SK-N-SH (cell line): ENCODE results near the gene DOCK4. TPM values are rescaled to one million over a fixed set of nuclear protein-coding genes. Genes with fewer than 3 reads are reported as not detected.

Experiments used
- CTCF ChIA-PET: fragments of 300-600, 350-600 bp; formaldehyde crosslinking; extraction: SDS; loops from one replicate; lab custom pipeline; 2021; lab: Yijun Ruan, JAX
- POLR2A ChIA-PET: fragments of 350-600 bp; sonication (Branson Sonifier 250); formaldehyde crosslinking; extraction: SDS; loops from one replicate; lab custom pipeline; 2020; ENCODE audit warnings: antibody characterized with exemption, inconsistent platforms; lab: Yijun Ruan, JAX
- DNase-seq: peaks from one replicate; pipeline ENCODE4 v3.0.0; 2012
- H2AFZ ChIP-seq: fragments of 200-600 bp; sonication (generic); 2 replicates; pipeline ENCODE4 v1.8.1; 2016; ENCODE audit warnings: antibody characterized with exemption, mild to moderate bottlenecking, low read depth
- H3F3A ChIP-seq: fragments of 200-600 bp; sonication (generic); replicated peaks from 2 replicates; pipeline ENCODE3; 2016; ENCODE audit warnings: antibody characterized with exemption, mild to moderate bottlenecking; ENCODE audit not compliant: insufficient read depth
- H3K27ac ChIP-seq, 2 experiments: fragments of 200-500 bp in 1 of 2; fragments of 200-600 bp in 1 of 2; sonication (Bioruptor generic) in 1 of 2; sonication (generic), shearing (Covaris generic) in 1 of 2; 2 replicates each; pipeline versions ENCODE4 v1.5.1 to v1.6.1; 2014 to 2016; ENCODE audit warnings: low read depth in 2 of 2, inconsistent platforms in 1 of 2, low read length in 1 of 2, mild to moderate bottlenecking in 1 of 2, mixed read lengths in 1 of 2
- H3K27me3 ChIP-seq: fragments of 200-600 bp; sonication (generic), shearing (Covaris generic); 2 replicates; pipeline ENCODE4 v1.6.1; 2016; ENCODE audit warnings: mixed run types; ENCODE audit not compliant: insufficient read depth
- H3K36me3 ChIP-seq, 2 experiments: fragments of 200-500 bp in 1 of 2; fragments of 200-600 bp in 1 of 2; sonication (Bioruptor generic) in 1 of 2; sonication (generic) in 1 of 2; replicated peaks in 1 of 2; 2 replicates each; pipeline versions ENCODE3 to v1.5.1; 2014 to 2016; ENCODE audit warnings: low read length in 1 of 2, mild to moderate bottlenecking in 1 of 2; ENCODE audit not compliant: insufficient read depth in 2 of 2, control insufficient read depth in 1 of 2
- H3K4me1 ChIP-seq, 2 experiments: fragments of 200-500 bp in 1 of 2; fragments of 200-600 bp in 1 of 2; sonication (Bioruptor generic) in 1 of 2; sonication (generic), shearing (Covaris generic) in 1 of 2; 2 replicates each; pipeline versions ENCODE4 v1.5.1 to v1.6.1; 2014 to 2016; ENCODE audit warnings: low read depth in 1 of 2, low read length in 1 of 2, mixed run types in 1 of 2; ENCODE audit not compliant: insufficient read depth in 2 of 2, control insufficient read depth in 1 of 2
- H3K4me2 ChIP-seq: fragments of 200-600 bp; sonication (generic), shearing (Covaris generic); 2 replicates; pipeline ENCODE4 v1.6.1; 2017; ENCODE audit warnings: mixed run types
- H3K4me3 ChIP-seq, 2 experiments: fragments of 200-500 bp in 1 of 2; fragments of 200-600 bp in 1 of 2; sonication (Bioruptor generic) in 1 of 2; sonication (generic), shearing (Covaris generic) in 1 of 2; 2 replicates each; pipeline versions ENCODE4 v1.5.1 to v1.8.1; 2014 to 2016; ENCODE audit warnings: low read depth in 2 of 2, inconsistent platforms in 1 of 2, low read length in 1 of 2, mild to moderate bottlenecking in 1 of 2, mixed read lengths in 1 of 2, moderate library complexity in 1 of 2
- H3K79me2 ChIP-seq: fragments of 200-600 bp; sonication (generic); 2 replicates; pipeline ENCODE4 v1.8.1; 2017; ENCODE audit warnings: mild to moderate bottlenecking; ENCODE audit not compliant: insufficient read depth
- H3K9ac ChIP-seq: fragments of 200-600 bp; sonication (generic); 2 replicates; pipeline ENCODE4 v1.6.1; 2017; ENCODE audit warnings: mixed run types
- H3K9me2 ChIP-seq: fragments of 200-600 bp; sonication (generic); 2 replicates; pipeline ENCODE4 v1.6.1; 2017; ENCODE audit warnings: mixed run types
- H3K9me3 ChIP-seq: fragments of 200-600 bp; sonication (generic); 2 replicates; pipeline ENCODE4 v1.6.1; 2017; ENCODE audit warnings: mixed run types, mild to moderate bottlenecking, moderate library complexity
- H4K20me1 ChIP-seq: fragments of 200-600 bp; sonication (generic); 2 replicates; pipeline ENCODE4 v1.6.1; 2017; ENCODE audit warnings: mild to moderate bottlenecking, mixed run types; ENCODE audit not compliant: insufficient read depth
- EZH2phosphoT487 ChIP-seq: fragments of 200-600 bp; sonication (generic); IDR thresholded peaks from 2 replicates; pipeline ENCODE4 v1.6.1; 2017; ENCODE audit warnings: low read depth, mixed run types, mild to moderate bottlenecking, antibody characterized with exemption, moderate library complexity, borderline replicate concordance
- IRF3 ChIP-seq: fragments of 150-350 bp; IDR thresholded peaks from 2 replicates; pipeline ENCODE4 v1.6.1; 2016; ENCODE audit warnings: mild to moderate bottlenecking, low read depth, low read length
- MXI1 ChIP-seq: IDR thresholded peaks from 2 replicates; pipeline ENCODE4 v1.6.1; 2012; ENCODE audit warnings: mild to moderate bottlenecking, low read depth, low read length, improper control_type of control experiment
- NRF1 ChIP-seq: IDR thresholded peaks from 2 replicates; pipeline ENCODE4 v1.6.1; 2012; ENCODE audit warnings: low read depth, mild to moderate bottlenecking, low read length
- RXRA ChIP-seq: IDR thresholded peaks from 2 replicates; pipeline ENCODE4 v1.4.0; 2012; ENCODE audit warnings: low read depth, mild to moderate bottlenecking, borderline replicate concordance
- SIN3A ChIP-seq: IDR thresholded peaks from 2 replicates; pipeline ENCODE4 v1.6.1; 2012; ENCODE audit warnings: low read depth, mild to moderate bottlenecking, low read length, moderate library complexity, borderline replicate concordance
- SMC3 ChIP-seq: IDR thresholded peaks from 2 replicates; pipeline ENCODE4 v1.6.1; 2012; ENCODE audit warnings: low read depth, low read length, improper control_type of control experiment
- TCF12 ChIP-seq: IDR thresholded peaks from 2 replicates; pipeline ENCODE4 v1.4.0; 2012
- WGBS: methylation state at CpG from one replicate; pipeline ENCODE4 v1.1.6; 2017; ENCODE audit warnings: low lambda C conversion rate; 5-methylcytosine and 5-hydroxymethylcytosine counted together
- polyA plus RNA-seq, 3 experiments: library from polyadenylated mRNA; depleted of rRNA; stranded (reverse); fragments of >200 nt; gene quantifications; 2 replicates each; pipeline ENCODE4 v1.2.3, GENCODE V29; 2012

DOCK4 gene
- polyA plus RNA-seq, 1 of the 3 experiments (the other 2 are of a cell fraction): 8.5 TPM

- CTCF ChIA-PET: interaction anchor here (0.5 to 1.6 kb wide), 5 partner anchors 9 to 286 kb away, joined by 3 to 4 read pairs (median 3); no protein-coding TSS in a partner anchor
- Histone ChIP-seq H2AFZ (no peak overlapping the region), H3K36me3 (no peaks in the 10 kb centered on the region), H3K9me2 (no peaks in the 10 kb centered on the region), H3K27ac (peak overlapping the region in 1 of 2 experiments; percentile 23; a peak in 1 of 4 replicates), H3K4me1 (peaks cover 0 to 9% of the 10 kb centered on the region in 2 experiments; a peak in 1 of 4 replicates), H3K4me2 (no peak overlapping the region), H4K20me1 (no peaks in the 10 kb centered on the region), H3F3A (no peaks in the 10 kb centered on the region), H3K9ac (no peak overlapping the region), H3K27me3 (no peaks in the 10 kb centered on the region), H3K9me3 (peaks cover 11% of the 10 kb centered on the region), H3K79me2 (no peaks in the 10 kb centered on the region), H3K4me3 (no peak overlapping the region)
- POLR2A ChIA-PET: no interaction called here
- no peak for DNase-seq
- TF ChIP-seq IRF3: no peak
- no peak for TF ChIP-seq EZH2phosphoT487
- no peak for TF ChIP-seq TCF12
- TF ChIP-seq MXI1: no peak
- no peak for TF ChIP-seq SMC3
- TF ChIP-seq NRF1: no peak
- WGBS: 83% methylated on average over 2 of the region's 2 CpGs
Observed at GRCh38 chr7:112049555-112050249, 156.5 kb downstream of the DOCK4 start.

- Histone ChIP-seq H3K27me3 (no peaks in the 10 kb centered on the region), H3K9me2 (no peaks in the 10 kb centered on the region), H4K20me1 (no peaks in the 10 kb centered on the region), H3K9me3 (peaks cover 11% of the 10 kb centered on the region), H3K4me3 (no peak overlapping the region), H3F3A (no peaks in the 10 kb centered on the region), H3K4me1 (peaks cover 0 to 9% of the 10 kb centered on the region in 2 experiments; a peak in 1 of 4 replicates), H3K36me3 (no peaks in the 10 kb centered on the region), H2AFZ (no peak overlapping the region), H3K4me2 (no peak overlapping the region), H3K79me2 (no peaks in the 10 kb centered on the region), H3K27ac (no peak overlapping the region), H3K9ac (no peak overlapping the region)
- no peak for DNase-seq
- ChIA-PET CTCF (no interaction called here), POLR2A (no interaction called here)
- 74% methylated on average over 2 of the region's 2 CpGs for WGBS
- TF ChIP-seq SIN3A (no peak), TCF12 (no peak), IRF3 (no peak), RXRA (no peak), SMC3 (no peak)
Observed at GRCh38 chr7:112047421-112047820, 158.8 kb downstream of the DOCK4 start.
